ENCODE measurements around the gene SGMS1. TPM values are rescaled to one million over a fixed set of nuclear protein-coding genes. Genes with fewer than 3 reads are reported as not detected.

SGMS1 gene
- total RNA-seq, 1 donor from 2014 or later = 25.6 TPM

GRCh38 chr10:50461834-50462233, 161.9 kb downstream of the SGMS1 start:
- DNase-seq (ENCODE audit: low read depth) (no peak), FAIRE-seq (no peak)
- H3K27ac ChIP-seq (ENCODE audit: low read depth, low read length) = no peak overlapping the region
- H3K4me3 ChIP-seq (ENCODE audit: insufficient read depth, low read depth, low read length) = no peak overlapping the region
- H3K4me1 ChIP-seq (ENCODE audit: insufficient read depth, low read length) = no peaks in the 10 kb centered on the region
- H3K79me2 ChIP-seq (ENCODE audit: insufficient read depth, low read length) = no peaks in the 10 kb centered on the region
- H3K27me3 ChIP-seq (ENCODE audit: insufficient read depth, low read length) = no peaks in the 10 kb centered on the region
- H3K36me3 ChIP-seq (ENCODE audit: insufficient read depth, low read length) = no peaks in the 10 kb centered on the region
- no peak overlapping the region for H3K27ac Mint-ChIP-seq (ENCODE audit: unreplicated experiment)
- no peak overlapping the region for H3K4me3 Mint-ChIP-seq (ENCODE audit: unreplicated experiment)
- no peak overlapping the region for H3K9ac ChIP-seq (ENCODE audit: low read length)
- peaks cover 6% of the 10 kb centered on the region for H3K36me3 Mint-ChIP-seq (ENCODE audit: low read depth, unreplicated experiment)
- H3K27me3 Mint-ChIP-seq (ENCODE audit: low read depth, unreplicated experiment) = no peaks in the 10 kb centered on the region
- no peak for TF ChIP-seq EZH2 (IDR thresholded peaks at IDR 0.05; ENCODE audit: insufficient read depth, low read length)
- no peak for TF ChIP-seq CTCF (IDR thresholded peaks at IDR 0.05; ENCODE audit: insufficient read depth, low read depth, low read length)
- no peak overlapping the region for H3K4me2 ChIP-seq (ENCODE audit: low read length)
- H3K9me3 ChIP-seq (ENCODE audit: insufficient read depth, low read depth, low read length) = no peaks in the 10 kb centered on the region
- H3K4me1 Mint-ChIP-seq (ENCODE audit: low read depth, unreplicated experiment) = no peaks in the 10 kb centered on the region
- H4K20me1 ChIP-seq (ENCODE audit: insufficient read depth, low read length) = no peaks in the 10 kb centered on the region
- H2AFZ ChIP-seq (ENCODE audit: low read depth, low read length) = no peak overlapping the region
- H3K9me3 Mint-ChIP-seq (ENCODE audit: unreplicated experiment) = no peaks in the 10 kb centered on the region

GRCh38 chr10:50461123-50461522, 162.6 kb downstream of the SGMS1 start:
- no peaks in the 10 kb centered on the region for H3K9me3 Mint-ChIP-seq (ENCODE audit: unreplicated experiment)
- peaks cover 6% of the 10 kb centered on the region for H3K36me3 Mint-ChIP-seq (ENCODE audit: low read depth, unreplicated experiment)
- Histone ChIP-seq H3K9ac (ENCODE audit: low read length) (no peak overlapping the region), H3K27ac (ENCODE audit: low read depth, low read length) (no peak overlapping the region), H3K9me3 (ENCODE audit: insufficient read depth, low read depth, low read length) (no peaks in the 10 kb centered on the region), H3K4me2 (ENCODE audit: low read length) (no peak overlapping the region), H3K4me3 (ENCODE audit: insufficient read depth, low read depth, low read length) (no peak overlapping the region), H4K20me1 (ENCODE audit: insufficient read depth, low read length) (no peaks in the 10 kb centered on the region), H3K36me3 (ENCODE audit: insufficient read depth, low read length) (no peaks in the 10 kb centered on the region), H2AFZ (ENCODE audit: low read depth, low read length) (no peak overlapping the region), H3K4me1 (ENCODE audit: insufficient read depth, low read length) (no peaks in the 10 kb centered on the region), H3K27me3 (ENCODE audit: insufficient read depth, low read length) (no peaks in the 10 kb centered on the region), H3K79me2 (ENCODE audit: insufficient read depth, low read length) (no peaks in the 10 kb centered on the region)
- no peak for TF ChIP-seq EZH2 (IDR thresholded peaks at IDR 0.05; ENCODE audit: insufficient read depth, low read length)
- TF ChIP-seq CTCF (IDR thresholded peaks at IDR 0.05; ENCODE audit: insufficient read depth, low read depth, low read length) = no peak
- H3K4me3 Mint-ChIP-seq (ENCODE audit: unreplicated experiment) = no peak overlapping the region
- no peaks in the 10 kb centered on the region for H3K4me1 Mint-ChIP-seq (ENCODE audit: low read depth, unreplicated experiment)
- no peaks in the 10 kb centered on the region for H3K27me3 Mint-ChIP-seq (ENCODE audit: low read depth, unreplicated experiment)
- H3K27ac Mint-ChIP-seq (ENCODE audit: unreplicated experiment) = no peak overlapping the region
- DNase-seq (ENCODE audit: low read depth) = no peak
- FAIRE-seq = no peak

GRCh38 chr10:50456719-50457118, 167.0 kb downstream of the SGMS1 start:
- no peak overlapping the region for H3K4me3 Mint-ChIP-seq (ENCODE audit: unreplicated experiment)
- no peak overlapping the region for H3K27ac Mint-ChIP-seq (ENCODE audit: unreplicated experiment)
- TF ChIP-seq EZH2 (IDR thresholded peaks at IDR 0.05; ENCODE audit: insufficient read depth, low read length) (no peak), CTCF (IDR thresholded peaks at IDR 0.05; ENCODE audit: insufficient read depth, low read depth, low read length) (no peak)
- Histone ChIP-seq H3K4me2 (ENCODE audit: low read length) (no peak overlapping the region), H3K9me3 (ENCODE audit: insufficient read depth, low read depth, low read length) (no peaks in the 10 kb centered on the region), H3K27me3 (ENCODE audit: insufficient read depth, low read length) (no peaks in the 10 kb centered on the region), H3K79me2 (ENCODE audit: insufficient read depth, low read length) (no peaks in the 10 kb centered on the region), H2AFZ (ENCODE audit: low read depth, low read length) (no peak overlapping the region), H3K36me3 (ENCODE audit: insufficient read depth, low read length) (no peaks in the 10 kb centered on the region), H3K4me3 (ENCODE audit: insufficient read depth, low read depth, low read length) (no peak overlapping the region), H3K9ac (ENCODE audit: low read length) (no peak overlapping the region), H4K20me1 (ENCODE audit: insufficient read depth, low read length) (no peaks in the 10 kb centered on the region), H3K4me1 (ENCODE audit: insufficient read depth, low read length) (no peaks in the 10 kb centered on the region), H3K27ac (ENCODE audit: low read depth, low read length) (no peak overlapping the region)
- DNase-seq (ENCODE audit: low read depth) (no peak), FAIRE-seq (no peak)
- peaks cover 6% of the 10 kb centered on the region for H3K36me3 Mint-ChIP-seq (ENCODE audit: low read depth, unreplicated experiment)
- H3K9me3 Mint-ChIP-seq (ENCODE audit: unreplicated experiment) = no peaks in the 10 kb centered on the region
- H3K4me1 Mint-ChIP-seq (ENCODE audit: low read depth, unreplicated experiment) = no peaks in the 10 kb centered on the region
- no peaks in the 10 kb centered on the region for H3K27me3 Mint-ChIP-seq (ENCODE audit: low read depth, unreplicated experiment)
